Fibroblast of pulmonary artery (primary cell): Measurements from ENCODE around the gene SNX25.
"Not testable (repeated sequence)": the region's sequence is repeated elsewhere in the genome, so short reads cannot be mapped to it uniquely, and the experiment has no call there.

Experiments used
- DNase-seq: peaks from one replicate; pipeline ENCODE4 v3.0.0-alpha.2; 2010; ENCODE audit warnings: low read depth
- H3K4me3 ChIP-seq: replicated peaks from 2 replicates; pipeline ENCODE4 v1.5.1; 2011; ENCODE audit warnings: low read depth, mild to moderate bottlenecking, control low read depth, low read length, moderate library complexity
- CTCF ChIP-seq: IDR thresholded peaks from 2 replicates; pipeline ENCODE4 v1.5.1; 2011; ENCODE audit warnings: mild to moderate bottlenecking, control low read depth, low read length, inconsistent platforms; ENCODE audit errors: missing control alignments

Gene SNX25

DNA sequence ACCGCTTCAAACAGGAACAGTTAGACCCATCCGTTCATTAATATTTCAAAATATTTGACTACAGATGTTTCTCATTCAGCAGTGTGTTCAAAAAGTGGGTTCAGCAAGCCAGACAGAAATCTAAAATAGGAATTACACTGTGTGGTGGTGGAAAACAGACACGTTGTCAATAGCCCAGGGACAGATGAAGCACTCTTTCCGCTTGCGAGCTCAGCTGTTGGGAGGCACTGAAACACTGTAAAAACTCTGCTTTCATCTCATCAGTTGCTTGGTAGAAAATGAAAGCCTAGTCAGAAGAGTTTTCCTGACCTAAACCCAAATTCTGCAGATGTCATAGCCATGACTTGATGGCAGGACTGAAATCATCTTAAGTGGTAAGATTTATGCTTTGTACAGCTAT lies 147.8 kb downstream of the SNX25 start:
- H3K4me3 ChIP-seq: no peak overlapping the region
- TF ChIP-seq CTCF: no peak
- DNase-seq: no peak

GRCh38 chr4:185357733-185358440 lies 148.5 kb downstream of the SNX25 start:
- no peak for DNase-seq
- no peak overlapping the region for H3K4me3 ChIP-seq
- TF ChIP-seq CTCF: no peak

GRCh38 chr4:185358514-185358913 lies 149.1 kb downstream of the SNX25 start:
- peak; percentile 47 for DNase-seq
- TF ChIP-seq CTCF: no peak
- H3K4me3 ChIP-seq: no peak overlapping the region

- TF ChIP-seq CTCF: no peak
- no peak overlapping the region for H3K4me3 ChIP-seq
- DNase-seq: peak; percentile 31
These were observed 149.6 kb downstream of the SNX25 start for GRCh38 chr4:185358959-185359358.

GRCh38 chr4:185359767-185360446 lies 150.5 kb downstream of the SNX25 start:
- no peak overlapping the region for H3K4me3 ChIP-seq
- TF ChIP-seq CTCF: no peak
- DNase-seq: peak; percentile 50

GRCh38 chr4:185361872-185362271 lies 152.5 kb downstream of the SNX25 start:
- no peak for TF ChIP-seq CTCF
- DNase-seq: no peak
- H3K4me3 ChIP-seq: no peak overlapping the region

- DNase-seq, H3K4me3 ChIP-seq: not testable (repeated sequence)
These were observed 153.2 kb downstream of the SNX25 start for GRCh38 chr4:185362570-185362969.
